GM10847 (cell line): ENCODE results near the gene CNTN4.

Experiments
- POLR2A ChIP-seq: IDR thresholded peaks from 2 replicates; pipeline ENCODE4 v1.6.1; 2011; ENCODE audit not compliant: insufficient read length; ENCODE audit errors: extremely low read depth

CNTN4 gene

GRCh38 chr3:2506776-2507175 lies 408.1 kb downstream of the CNTN4 start:
- no peak for TF ChIP-seq POLR2A

- TF ChIP-seq POLR2A: no peak
Measured at GRCh38 chr3:2510591-2511145, 412.0 kb downstream of the CNTN4 start.

- no peak for TF ChIP-seq POLR2A
Measured at GRCh38 chr3:2511356-2511755, 412.7 kb downstream of the CNTN4 start.

- no peak for TF ChIP-seq POLR2A
Measured at GRCh38 chr3:2512881-2513280, 414.2 kb downstream of the CNTN4 start.

- no peak for TF ChIP-seq POLR2A
Measured at GRCh38 chr3:2513986-2514385, 415.3 kb downstream of the CNTN4 start.

GRCh38 chr3:2516762-2517441 lies 418.2 kb downstream of the CNTN4 start:
- TF ChIP-seq POLR2A: no peak

- no peak for TF ChIP-seq POLR2A
Measured at GRCh38 chr3:2517500-2518172, 419.0 kb downstream of the CNTN4 start.

GRCh38 chr3:2523281-2523836 lies 424.7 kb downstream of the CNTN4 start:
- TF ChIP-seq POLR2A: no peak

GRCh38 chr3:2525968-2526367 lies 427.3 kb downstream of the CNTN4 start:
- TF ChIP-seq POLR2A: no peak

- TF ChIP-seq POLR2A: no peak
Measured at GRCh38 chr3:2526926-2527325, 428.3 kb downstream of the CNTN4 start.

GRCh38 chr3:2535206-2535605 lies 436.5 kb downstream of the CNTN4 start:
- no peak for TF ChIP-seq POLR2A

- TF ChIP-seq POLR2A: no peak
Measured at GRCh38 chr3:2536575-2536974, 437.9 kb downstream of the CNTN4 start.

GRCh38 chr3:2540115-2540514 lies 441.4 kb downstream of the CNTN4 start:
- no peak for TF ChIP-seq POLR2A

GRCh38 chr3:2543247-2543646 lies 444.6 kb downstream of the CNTN4 start:
- no peak for TF ChIP-seq POLR2A

GRCh38 chr3:2544212-2544611 lies 445.5 kb downstream of the CNTN4 start:
- TF ChIP-seq POLR2A: no peak

GRCh38 chr3:2544718-2545117 lies 446.1 kb downstream of the CNTN4 start:
- no peak for TF ChIP-seq POLR2A
